Adipose tissue (tissue), 3 donors: ENCODE measurements around the gene YAF2. TPM values are rescaled to one million over a fixed set of nuclear protein-coding genes. Genes with fewer than 3 reads are reported as not detected.

Source experiments
- H3K27ac ChIP-seq: one replicate; pipeline ENCODE4 v1.5.1; 2013; ENCODE audit warnings: low read depth, low read length
- WGBS, 3 donors: extraction: QIAGEN DNeasy Blood & Tissue Kit; methylation state at CpG; one replicate each; pipeline ENCODE4 v1.1.7; 2013; 5-methylcytosine and 5-hydroxymethylcytosine counted together
- polyA plus RNA-seq, 3 donors: library from polyadenylated mRNA; stranded (reverse); fragments of 200-250 nt; gene quantifications; one replicate each; pipeline ENCODE4 v1.2.3, GENCODE V29; 2013
- donor health status: healthy with polysubstance abuse.
- donor health status: Bipolar disorder and iron deficiency.
- donor health status: healthy.

YAF2 gene
- polyA plus RNA-seq, 3 donors: 4.4 to 12.8 (median 8.7) TPM

GRCh38 chr12:42172441-42173210, 65.4 kb downstream of the YAF2 start:
- no peak overlapping the region for H3K27ac ChIP-seq
- WGBS, 3 donors: 95 to 97% (median 95%) methylated on average over 4 of the region's 4 CpGs

GRCh38 chr12:42167711-42168110, 70.3 kb downstream of the YAF2 start:
- WGBS, 3 donors: 98 to 99% (median 98%) methylated on average over 6 of the region's 6 CpGs
- no peak overlapping the region for H3K27ac ChIP-seq

- H3K27ac ChIP-seq: no peak overlapping the region
Observed at GRCh38 chr12:42166501-42166900, 71.5 kb downstream of the YAF2 start.

- H3K27ac ChIP-seq: no peak overlapping the region
Observed at GRCh38 chr12:42163913-42164312, 74.1 kb downstream of the YAF2 start.

GRCh38 chr12:42162965-42163364, 75.1 kb downstream of the YAF2 start:
- no peak overlapping the region for H3K27ac ChIP-seq
- WGBS, 3 donors: 70 to 89% (median 88%) methylated on average over 1 of the region's 1 CpG

- H3K27ac ChIP-seq: no peak overlapping the region
Observed at GRCh38 chr12:42162193-42162592, 75.9 kb downstream of the YAF2 start.

GRCh38 chr12:42161529-42161928, 76.5 kb downstream of the YAF2 start:
- WGBS, 3 donors: 65 to 85% (median 75%) methylated on average over 1 of the region's 1 CpG
- no peak overlapping the region for H3K27ac ChIP-seq

- 40 to 94% (median 93%) methylated on average over 2 of the region's 2 CpGs for WGBS, 3 donors
- no peak overlapping the region for H3K27ac ChIP-seq
Observed at GRCh38 chr12:42156232-42156631, 81.8 kb downstream of the YAF2 start.

- WGBS, 3 donors: 70 to 81% (median 77%) methylated on average over 11 of the region's 11 CpGs
- H3K27ac ChIP-seq: no peak overlapping the region
Observed at GRCh38 chr12:42145552-42146215, 92.4 kb downstream of the YAF2 start.

- H3K27ac ChIP-seq: no peak overlapping the region
- 4 to 7% (median 6%) methylated on average over 8 of the region's 8 CpGs for WGBS, 3 donors
Observed at GRCh38 chr12:42145197-42145549, 92.9 kb downstream of the YAF2 start.

GRCh38 chr12:42144408-42145196, 93.4 kb downstream of the YAF2 start, which contains the start of gene GXYLT1:
Gene GXYLT1, minus strand, starts transcription at chr12:42144874. Its CDS starts 228 bp downstream, at chr12:42144646.
- no peak within 1 kb of the TSS for H3K27ac ChIP-seq
- WGBS, 3 donors: 1 to 2% (median 1%) methylated on average over 42 to 106 of the region's 106 CpGs

- 0% methylated on average over 18 to 21 of the region's 21 CpGs for WGBS, 3 donors
Observed at GRCh38 chr12:42144158-42144407, 94.0 kb downstream of the YAF2 start.

GRCh38 chr12:42143452-42144157, 94.4 kb downstream of the YAF2 start:
- WGBS, 3 donors: 8 to 14% (median 12%) methylated on average over 12 of the region's 12 CpGs

More at GRCh38 chr12:42144158-42144407, 94.0 kb downstream of the YAF2 start:
- no peak overlapping the region for H3K27ac ChIP-seq

GRCh38 chr12:42141981-42142606, 96.0 kb downstream of the YAF2 start:
- no peak overlapping the region for H3K27ac ChIP-seq
- WGBS, 3 donors: 83 to 84% (median 83%) methylated on average over 3 of the region's 3 CpGs

More at GRCh38 chr12:42143452-42144157, 94.4 kb downstream of the YAF2 start:
- no peak overlapping the region for H3K27ac ChIP-seq

- 55 to 73% (median 70%) methylated on average over 3 of the region's 3 CpGs for WGBS, 3 donors
- no peak overlapping the region for H3K27ac ChIP-seq
Observed at GRCh38 chr12:42140901-42141300, 97.1 kb downstream of the YAF2 start.

- H3K27ac ChIP-seq: no peak overlapping the region
- 77 to 94% (median 78%) methylated on average over 3 of the region's 3 CpGs for WGBS, 3 donors
Observed at GRCh38 chr12:42135259-42135814, 102.7 kb downstream of the YAF2 start.

- no peak overlapping the region for H3K27ac ChIP-seq
- WGBS, 3 donors: 47 to 56% (median 55%) methylated on average over 4 of the region's 4 CpGs
Observed at GRCh38 chr12:42130672-42131402, 107.2 kb downstream of the YAF2 start.
